ENCODE measurements around the gene SCRT2.

- TF ChIP-seq POLR2AphosphoS5 (IDR thresholded peaks at IDR 0.05; ENCODE audit: low read depth) (no peak), GABPA (IDR thresholded peaks at IDR 0.05; ENCODE audit: low read depth) (no peak), CTCF (IDR thresholded peaks at IDR 0.05; ENCODE audit: insufficient read depth, low read length) (no peak), REST (IDR thresholded peaks at IDR 0.05; ENCODE audit: insufficient replicate concordance, low read depth) (no peak)
Measured at GRCh38 chr20:640674-641515, 34.7 kb downstream of the SCRT2 start.

All from HL-60 (cell line).